HG02938 (cell line): Measurements from ENCODE around the gene ASB18.
"Not testable (repeated sequence)": the region's sequence is repeated elsewhere in the genome, so short reads cannot be mapped to it uniquely, and the experiment has no call there.

Experiments used
- ATAC-seq: cut with Tn5 transposase; IDR thresholded peaks from one replicate; pipeline ENCODE4 v1.9.1; 2021; ENCODE audit warnings: mild to moderate bottlenecking, moderate library complexity; ENCODE audit not compliant: unreplicated experiment

ASB18 gene, protein sequence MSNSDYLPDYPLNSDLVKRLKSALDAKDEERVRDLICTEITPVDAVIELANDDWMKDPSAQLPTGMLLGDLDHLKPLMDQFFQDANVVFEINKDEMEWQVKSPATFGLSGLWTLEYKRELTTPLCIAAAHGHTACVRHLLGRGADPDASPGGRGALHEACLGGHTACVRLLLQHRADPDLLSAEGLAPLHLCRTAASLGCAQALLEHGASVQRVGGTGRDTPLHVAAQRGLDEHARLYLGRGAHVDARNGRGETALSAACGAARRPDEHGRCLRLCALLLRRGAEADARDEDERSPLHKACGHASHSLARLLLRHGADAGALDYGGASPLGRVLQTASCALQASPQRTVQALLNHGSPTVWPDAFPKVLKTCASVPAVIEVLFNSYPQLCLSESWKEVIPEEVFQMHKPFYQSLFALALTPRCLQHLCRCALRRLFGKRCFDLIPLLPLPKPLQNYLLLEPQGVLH

DNA sequence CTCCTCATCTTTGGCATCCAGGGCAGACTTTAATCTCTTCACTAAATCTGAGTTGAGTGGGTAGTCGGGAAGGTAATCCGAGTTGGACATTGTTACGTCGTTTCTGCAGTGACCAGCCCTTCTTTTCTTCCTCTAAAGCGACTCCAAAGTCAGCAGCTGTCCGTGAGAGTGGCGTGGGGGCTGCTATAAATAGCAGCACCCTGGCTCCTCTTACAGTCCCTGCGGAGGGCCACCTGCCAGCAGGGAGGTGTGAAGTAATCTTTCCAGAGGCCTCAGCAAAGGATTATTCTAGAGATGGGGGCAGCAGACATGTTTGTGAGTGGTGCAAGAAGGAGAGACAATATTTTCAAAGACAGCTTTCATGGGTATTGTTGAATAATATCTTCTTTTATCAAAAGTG, at the start of gene ASB18:
TSS of gene ASB18 (minus strand) at position 151 of the 400 bp plus-strand sequence. CDS start at position 90, 61 bp downstream.
- ATAC-seq = no peak

DNA sequence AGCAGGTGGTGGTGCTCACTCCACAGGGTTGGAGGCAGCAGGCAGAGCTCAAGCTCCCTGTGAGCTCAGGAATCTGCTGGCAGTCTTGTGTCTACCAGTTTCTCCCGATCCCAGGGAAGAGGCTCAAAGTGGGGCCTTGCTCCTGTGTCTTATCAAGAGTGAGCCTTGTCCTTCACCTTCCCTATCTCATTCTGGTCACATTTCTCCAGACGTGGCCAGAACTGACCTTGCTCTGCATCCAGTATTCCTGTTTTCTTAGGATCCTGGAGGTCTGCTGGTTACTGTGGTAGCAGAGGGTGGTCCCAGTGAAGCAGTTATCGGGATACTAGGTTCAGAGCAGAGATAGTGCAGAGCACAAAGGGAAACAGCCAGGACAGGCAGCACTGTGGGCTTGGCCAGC, 47.1 kb upstream of the ASB18 start:
- ATAC-seq = no peak

DNA sequence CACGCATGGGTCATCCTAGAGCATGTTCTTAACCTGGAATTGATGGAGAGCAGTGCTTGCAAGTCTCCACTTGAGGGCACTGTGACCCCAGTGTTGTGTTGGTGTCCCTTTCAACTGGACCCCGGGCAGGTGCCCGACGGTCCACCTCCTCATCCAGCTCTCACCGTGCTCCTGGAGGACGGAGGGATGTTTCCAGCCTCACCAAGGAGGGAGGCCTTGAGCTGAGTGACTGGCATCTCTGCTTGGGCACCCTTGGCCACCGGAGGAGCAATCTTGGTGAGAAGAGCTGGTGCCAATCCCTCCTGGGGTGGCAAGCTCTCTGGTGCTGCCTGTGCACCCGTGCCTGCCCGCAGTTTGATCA, 45.4 kb upstream of the ASB18 start:
- ATAC-seq = no peak

DNA sequence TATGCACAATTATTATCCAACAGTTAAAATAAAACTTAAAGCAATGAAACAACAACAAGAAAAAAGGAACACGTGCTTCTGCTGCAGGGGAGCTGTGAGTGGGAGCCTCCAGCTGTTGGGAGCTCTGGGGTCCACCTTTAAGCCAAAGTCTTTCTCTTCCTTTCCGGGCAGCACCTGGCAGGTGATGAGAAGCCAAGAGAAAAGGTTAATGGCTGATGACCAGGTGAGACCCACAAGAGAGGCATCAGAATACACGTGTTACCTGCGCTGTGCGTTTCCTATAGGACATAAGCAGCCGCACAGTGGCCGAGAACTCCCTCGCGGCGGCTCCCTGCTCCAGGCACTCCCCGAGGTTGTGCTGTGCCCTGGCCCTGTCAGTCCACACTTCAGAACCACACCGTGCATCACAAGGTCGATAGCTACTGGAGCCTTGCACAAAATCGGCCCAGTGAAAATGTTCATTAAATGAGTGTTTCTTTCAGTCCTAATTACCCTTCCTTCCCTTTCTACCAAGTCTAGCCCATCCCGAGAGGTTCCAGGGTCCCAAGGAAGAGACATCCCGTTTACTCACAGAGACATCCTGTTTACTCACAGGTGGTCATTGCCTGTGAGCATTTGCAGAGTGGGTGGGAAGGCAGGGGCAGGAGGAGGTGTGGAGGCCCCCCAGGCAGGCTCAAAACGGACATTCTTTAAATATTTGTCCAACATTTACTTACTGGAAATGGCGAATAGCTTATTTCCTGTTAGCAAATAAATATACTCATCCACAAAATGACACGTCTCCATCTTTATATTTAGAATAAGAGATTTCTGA, 44.9 kb upstream of the ASB18 start:
- ATAC-seq = no peak

DNA sequence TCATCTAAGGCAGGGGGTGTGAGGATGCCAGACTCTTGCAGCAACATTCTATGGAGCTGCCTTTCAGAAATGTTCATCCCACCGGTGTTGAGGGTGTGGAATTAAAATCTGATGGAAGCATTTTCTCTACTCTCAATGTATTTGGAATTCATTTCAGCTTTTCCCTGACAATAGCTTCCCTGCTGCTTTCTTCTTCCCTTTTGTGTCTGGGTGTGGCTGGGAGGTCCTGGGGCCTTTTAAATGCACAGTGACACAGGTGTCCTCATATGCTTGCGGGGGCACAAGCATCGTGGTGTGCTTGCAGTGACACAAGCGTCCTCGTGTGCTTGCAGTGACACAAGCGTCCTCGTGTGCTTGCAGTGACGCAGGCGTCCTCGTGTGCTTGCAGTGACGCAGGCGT, 43.4 kb upstream of the ASB18 start:
- ATAC-seq = no peak

DNA sequence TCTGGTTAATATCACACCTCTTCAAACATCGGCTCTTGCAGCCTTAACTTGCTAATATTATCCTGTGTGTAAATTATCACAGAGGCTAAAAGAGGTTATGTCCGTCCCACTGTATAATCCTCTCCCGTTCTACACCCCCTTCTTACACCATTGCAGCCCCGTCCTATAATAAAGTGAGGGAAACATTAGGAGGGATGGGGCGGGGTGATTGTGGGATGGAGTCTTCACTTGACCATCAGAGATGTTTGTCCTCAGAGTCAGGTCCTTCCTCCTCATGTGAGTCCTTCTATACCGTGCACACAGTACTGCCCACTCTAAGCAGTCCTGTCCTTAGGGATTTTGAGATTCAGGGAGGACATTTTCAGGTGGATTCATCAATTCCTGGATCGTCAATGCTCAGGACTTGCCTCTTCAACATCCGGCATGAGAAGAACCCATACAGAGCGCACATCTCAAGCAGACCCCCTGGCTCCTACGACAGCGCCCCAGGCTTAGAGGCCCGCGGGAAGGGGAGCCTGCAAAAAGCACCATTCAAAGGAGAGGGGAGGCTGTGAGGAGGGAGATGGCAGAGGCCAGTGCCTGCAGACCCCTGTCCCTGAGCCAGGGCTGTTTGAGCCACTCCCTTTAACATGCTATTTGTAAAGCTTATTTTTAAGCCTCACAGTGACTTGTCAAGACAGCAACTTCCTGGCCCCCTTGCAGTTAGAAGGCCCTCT, 42.8 kb upstream of the ASB18 start:
- ATAC-seq = no peak

DNA sequence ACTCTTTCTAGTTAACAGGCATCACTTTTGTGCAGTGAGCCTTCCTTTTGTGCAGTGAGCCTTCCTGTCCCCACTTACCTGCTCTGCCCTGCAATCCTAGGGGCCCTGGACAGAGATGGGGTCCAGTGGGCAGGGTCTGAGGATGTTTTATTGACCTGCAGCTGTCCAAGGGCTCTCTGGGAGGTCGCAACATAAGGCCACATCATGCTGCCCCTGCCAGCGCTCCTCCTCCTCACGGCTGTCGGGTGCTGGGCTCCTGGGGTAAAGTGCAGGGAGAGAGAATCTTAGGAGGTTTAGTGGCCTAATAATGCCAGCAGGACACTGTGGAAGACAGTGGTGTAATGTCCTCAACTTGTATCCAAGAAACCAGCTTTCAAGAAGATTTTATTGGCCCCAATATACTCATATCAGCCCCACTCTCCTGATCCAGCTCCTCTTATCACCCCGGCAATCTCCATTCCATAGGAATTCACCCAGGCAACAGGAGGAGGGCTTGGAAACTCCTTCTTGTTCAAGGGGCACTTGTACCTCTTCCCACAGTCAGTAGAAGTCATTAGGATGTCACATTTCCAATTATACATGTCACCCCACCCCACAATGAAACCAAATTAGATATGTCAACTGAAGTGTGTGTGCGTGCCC, 41.9 kb upstream of the ASB18 start:
- no peak for ATAC-seq

DNA sequence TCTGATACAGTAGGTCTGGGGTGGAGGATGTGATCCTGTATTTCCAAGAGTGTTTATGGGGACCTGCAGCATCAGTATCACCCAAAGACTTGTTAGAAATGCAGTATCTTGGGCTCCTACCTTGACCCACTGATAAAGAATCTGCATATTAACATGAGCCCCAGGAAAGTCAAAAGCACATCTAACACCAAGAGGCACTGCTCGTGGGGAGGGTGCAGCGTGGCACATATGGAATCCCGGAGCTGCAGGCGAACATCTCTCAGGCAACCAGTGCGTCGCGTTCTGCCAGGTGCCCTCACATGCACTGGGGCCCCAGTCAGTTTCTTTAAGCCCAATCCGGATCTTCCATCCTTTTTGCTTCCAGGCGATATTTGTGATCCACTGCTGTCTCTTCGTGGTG, 41.3 kb upstream of the ASB18 start:
- no peak for ATAC-seq

DNA sequence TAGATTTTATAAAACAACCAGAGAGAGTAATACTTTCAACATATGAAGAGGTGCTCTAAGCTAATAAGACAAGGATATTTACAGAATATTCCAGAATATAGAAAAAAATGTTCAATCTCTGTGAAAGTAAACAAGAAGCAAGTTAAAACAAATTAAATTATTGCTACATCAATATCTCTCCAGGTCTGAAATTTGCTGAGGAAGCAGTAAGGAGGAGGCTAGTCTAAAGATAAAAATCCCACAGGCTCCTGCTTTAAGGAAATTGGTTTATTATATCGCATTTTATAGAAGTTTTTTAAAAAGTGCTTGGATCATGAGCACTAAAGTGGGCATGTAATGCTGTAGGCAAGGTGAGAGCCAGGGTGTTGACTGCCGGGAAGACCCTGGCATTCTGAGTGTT, 39.7 kb upstream of the ASB18 start:
- no peak for ATAC-seq

DNA sequence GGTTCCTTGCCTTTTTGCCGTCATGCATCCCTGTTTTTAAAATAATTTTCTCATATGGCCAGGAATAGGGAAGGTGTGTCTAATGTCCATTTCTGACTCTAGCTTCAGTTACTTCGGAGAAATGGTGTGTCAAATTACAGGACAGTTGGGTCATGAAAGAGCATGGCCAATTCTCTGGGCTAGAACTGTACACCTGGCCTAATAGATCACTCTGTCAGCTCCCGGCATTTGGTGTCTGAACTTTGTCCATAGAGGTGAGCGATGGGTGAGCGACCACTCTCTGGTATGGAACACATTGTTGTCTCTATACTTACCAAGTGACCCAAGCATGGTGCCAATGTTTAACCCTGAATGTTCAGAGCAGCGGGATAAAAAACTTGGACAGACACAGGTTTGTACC, 38.3 kb upstream of the ASB18 start:
- no peak for ATAC-seq

DNA sequence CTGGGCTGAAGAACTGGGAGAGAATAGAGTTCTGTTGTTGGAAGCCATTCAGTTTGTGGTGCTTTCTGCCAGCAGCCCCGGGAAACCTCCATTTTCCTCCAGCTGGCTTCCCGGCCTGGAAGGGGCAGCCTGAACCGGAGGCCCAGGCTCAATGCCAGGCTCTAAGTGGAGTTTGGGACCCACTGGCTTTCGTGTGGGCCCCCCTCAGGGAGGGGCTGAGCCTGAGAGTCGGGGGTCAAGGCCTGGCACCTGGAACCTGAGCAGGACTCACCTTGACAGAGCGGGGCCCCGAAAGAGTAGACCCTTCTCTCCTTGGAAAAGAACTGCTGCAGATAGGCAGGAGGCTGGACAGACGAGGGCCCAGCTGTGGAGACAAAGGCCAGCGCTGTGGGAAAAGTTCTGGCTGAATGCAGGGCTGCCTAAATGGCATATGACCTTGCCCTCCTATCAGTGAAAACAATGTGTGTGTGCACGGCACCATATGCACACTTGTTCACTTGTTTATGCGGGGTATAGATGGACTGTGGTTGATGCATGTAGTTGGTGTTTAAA, 34.8 kb upstream of the ASB18 start:
- no peak for ATAC-seq

DNA sequence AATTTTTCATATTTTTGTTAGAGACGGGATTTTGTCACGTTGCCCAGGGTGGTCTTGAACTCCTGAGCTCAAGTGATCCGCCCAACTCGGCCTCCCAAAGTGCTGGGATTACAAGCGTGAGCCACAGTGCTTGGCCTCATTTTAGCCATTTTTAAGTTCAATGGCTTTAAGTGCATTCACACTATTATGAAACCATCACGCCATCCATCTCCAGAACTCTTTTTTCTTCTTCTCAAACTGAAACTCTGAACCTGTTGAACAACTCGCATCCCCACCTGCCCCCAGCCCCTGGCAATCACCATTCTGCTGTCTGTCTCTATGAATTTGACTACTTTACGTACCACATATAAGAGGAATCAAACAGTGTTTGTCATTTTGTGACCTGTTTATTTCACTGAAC, 31.3 kb upstream of the ASB18 start:
- ATAC-seq = no peak

DNA sequence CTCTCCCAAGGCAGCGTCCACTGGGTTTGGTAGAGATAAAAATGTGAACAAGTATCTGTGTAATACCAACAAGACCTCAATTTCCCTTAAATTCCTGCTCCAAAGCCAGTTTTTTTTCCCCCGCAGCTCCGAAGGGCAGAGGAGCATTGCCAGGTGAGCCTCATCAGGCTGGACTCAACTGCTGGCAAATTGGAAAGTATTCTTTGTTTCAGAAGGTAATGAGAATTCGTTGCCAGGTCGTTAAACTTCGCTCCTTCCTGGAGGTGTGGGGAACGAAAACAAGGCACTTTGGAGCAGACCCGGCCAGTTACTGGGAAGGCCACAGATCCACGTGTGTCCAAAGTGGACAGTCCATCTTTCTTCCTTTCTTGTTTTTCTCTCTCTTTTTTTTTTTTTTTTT, 30.4 kb upstream of the ASB18 start:
- no peak for ATAC-seq

DNA sequence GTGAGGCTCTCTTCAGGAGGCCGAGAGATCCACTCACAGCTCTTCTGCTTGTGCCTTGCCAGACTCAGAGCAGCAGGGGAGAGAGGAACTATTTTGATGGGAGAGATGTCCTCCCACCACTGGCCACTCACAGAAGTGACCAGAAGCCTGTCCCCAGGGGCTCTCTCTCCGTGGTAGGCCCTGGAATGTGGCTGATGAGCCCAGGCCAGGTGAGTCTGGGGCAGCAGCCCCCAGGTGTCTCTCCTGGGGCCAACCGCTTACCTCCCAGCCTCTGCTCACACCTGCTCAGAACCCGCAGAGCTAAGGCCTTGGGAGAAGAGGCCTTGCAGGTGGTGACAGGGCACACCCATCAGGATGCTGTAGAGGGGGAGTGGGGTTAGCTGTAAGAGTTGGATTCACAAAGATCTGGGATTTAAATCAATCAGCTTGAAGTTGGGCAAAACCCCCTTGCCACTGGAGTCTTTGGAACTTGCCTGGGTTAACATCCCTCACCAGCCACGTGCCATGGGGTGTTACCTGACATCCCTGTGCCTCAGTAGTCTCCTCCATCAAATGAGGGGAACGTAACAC, 29.1 kb upstream of the ASB18 start:
- no peak for ATAC-seq

DNA sequence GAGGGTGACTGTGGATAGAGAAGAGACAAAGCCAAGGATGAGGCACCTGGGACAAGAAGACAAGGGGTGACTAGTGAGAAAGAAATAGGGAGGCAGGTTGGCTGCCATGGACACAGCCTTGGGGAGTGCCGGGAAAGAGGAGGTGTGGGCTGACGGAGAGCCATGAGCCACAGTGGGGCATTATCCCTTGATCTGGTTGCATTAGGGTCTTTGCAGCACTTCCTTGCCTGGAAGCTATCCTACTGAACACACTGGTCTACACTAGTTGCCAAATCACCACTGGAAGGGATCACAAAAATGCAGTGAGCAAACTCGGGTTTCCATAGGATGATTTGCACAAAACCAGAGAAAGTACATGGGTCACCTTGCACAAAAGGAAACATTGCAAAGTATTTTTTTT, 27.7 kb upstream of the ASB18 start:
- no peak for ATAC-seq

DNA sequence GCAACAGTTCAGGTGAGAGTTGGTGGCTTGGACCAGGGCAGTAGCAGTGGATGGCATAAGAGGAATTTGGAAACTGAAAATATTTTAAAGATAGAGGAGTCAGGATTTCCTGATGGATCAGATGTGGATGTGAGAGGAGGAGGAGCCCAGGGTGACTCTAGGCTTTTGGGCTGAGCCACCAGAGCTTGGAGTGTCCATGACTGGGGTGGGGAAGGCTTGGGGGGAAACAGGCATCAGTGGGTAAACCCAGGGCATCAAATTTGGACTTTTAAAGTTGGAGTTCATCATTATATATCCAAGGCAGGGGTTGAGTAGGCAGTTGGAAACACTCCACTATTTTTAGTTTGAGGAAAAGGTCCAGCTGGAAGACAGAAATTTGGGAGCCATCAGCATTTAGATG, 27.3 kb upstream of the ASB18 start:
- no peak for ATAC-seq

DNA sequence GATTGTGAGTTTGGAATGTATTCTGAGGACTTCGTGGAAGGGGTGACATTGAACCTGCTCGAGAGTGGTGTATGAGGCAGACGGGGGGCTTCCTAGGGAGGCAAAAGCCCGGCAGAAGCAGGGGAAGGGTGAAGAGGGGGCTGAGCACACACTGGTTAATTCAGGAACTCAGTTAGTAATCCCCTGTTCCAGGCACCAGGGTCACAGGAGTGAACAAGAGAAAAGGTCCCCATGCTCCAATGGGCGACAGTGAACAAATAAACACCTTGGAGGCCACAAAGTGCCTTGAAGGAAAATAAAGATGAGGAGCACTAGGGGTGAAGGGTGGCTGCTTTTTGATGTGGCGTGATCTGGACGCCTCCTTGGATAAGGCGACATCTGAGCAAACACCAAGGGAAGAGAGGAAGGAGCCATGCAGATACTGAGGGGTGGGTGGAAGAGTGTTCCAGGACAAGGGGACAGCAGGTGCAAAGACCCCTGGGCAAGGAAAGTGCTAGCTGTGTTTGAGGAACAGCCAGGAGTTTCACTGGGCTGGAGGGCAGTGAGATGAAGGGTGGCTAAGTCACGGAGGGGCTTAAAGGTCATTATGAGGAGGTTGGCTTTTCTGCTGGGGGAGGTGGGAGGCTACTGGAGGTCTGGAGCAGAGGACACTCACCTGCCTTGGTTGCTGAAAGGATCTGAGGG, 26.7 kb upstream of the ASB18 start:
- ATAC-seq = no peak

DNA sequence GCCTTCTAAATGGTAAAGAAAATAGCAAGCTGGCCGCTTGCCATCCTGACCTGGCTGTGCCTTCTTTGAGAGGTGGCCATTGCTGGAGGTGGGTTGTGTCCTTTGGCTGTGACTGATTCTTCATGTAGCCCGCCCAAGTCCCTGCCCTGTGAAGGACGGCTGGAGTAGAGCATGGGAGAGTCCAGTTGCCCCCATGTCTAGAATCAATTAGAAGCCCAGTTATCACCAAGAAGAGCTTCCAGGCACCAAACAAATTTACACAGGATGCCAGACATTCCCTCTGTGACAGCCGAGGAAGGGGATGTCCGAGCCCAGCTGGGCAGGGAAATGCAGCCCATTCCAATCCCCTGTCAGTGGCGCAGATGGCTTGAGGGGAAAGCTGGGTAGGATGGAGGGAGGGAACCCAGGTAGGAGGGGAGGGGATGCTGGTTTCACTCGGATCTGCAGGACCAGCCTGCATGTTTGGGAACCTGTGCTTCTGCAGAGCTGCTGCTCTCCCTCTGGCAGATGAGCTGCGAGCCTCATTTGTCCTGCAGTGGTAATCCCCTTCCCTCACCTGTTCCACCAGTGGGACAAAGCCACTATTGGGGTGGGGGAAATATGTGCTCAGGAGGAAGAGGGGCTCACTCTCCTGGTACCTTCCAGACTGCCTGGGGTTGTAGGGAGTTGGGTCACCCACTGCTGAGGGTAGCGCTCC, 25.7 kb upstream of the ASB18 start:
- ATAC-seq = no peak

DNA sequence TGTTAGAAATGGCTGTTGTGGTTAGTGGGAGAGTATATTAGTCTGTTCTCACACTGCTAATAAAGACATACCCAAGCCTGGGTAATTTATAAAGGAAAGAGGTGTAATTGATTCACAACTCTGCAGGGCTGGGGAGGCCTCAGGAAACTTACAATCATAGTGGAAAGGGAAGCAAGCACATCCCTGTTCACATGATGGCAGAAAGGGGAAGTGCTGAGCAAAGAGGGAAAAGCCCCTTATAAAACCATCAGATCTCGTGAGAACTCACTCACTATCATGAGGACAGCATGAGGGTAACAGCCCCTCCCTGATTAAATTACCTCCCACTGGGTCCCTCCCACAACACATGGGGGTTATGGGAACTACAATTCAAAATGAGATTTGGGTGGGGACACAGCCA, 24.2 kb upstream of the ASB18 start:
- ATAC-seq = not testable (repeated sequence)
